ENCODE data around the gene ARHGEF7. TPM values are rescaled to one million over a fixed set of nuclear protein-coding genes. Genes with fewer than 3 reads are reported as not detected.

Gene ARHGEF7
- total RNA-seq, 4 donors from 2014 or later = 42.8 to 125 (median 61.1) TPM

- no peak overlapping the region for H3K4me3 ChIP-seq (ENCODE audit: low read depth, poor library complexity, severe bottlenecking)
- TF ChIP-seq CTCF (IDR thresholded peaks at IDR 0.05) (no peak), POLR2A (IDR thresholded peaks at IDR 0.05) (no peak)
- no peak for DNase-seq (ENCODE audit: low spot score in 2 of 2)
- 94 to 98% methylated on average over 8 of the region's 8 CpGs for WGBS, 2 donors
- intact Hi-C loops (cut with DNase I; ENCODE audit: low total_unique reads) = no loop called here
Observed at GRCh38 chr13:111287201-111287600, 172.1 kb downstream of the ARHGEF7 start.

- TF ChIP-seq POLR2A (IDR thresholded peaks at IDR 0.05) (no peak), CTCF (IDR thresholded peaks at IDR 0.05) (no peak)
- intact Hi-C loops (cut with DNase I; ENCODE audit: low total_unique reads) = no loop called here
- 88 to 94% methylated on average over 7 of the region's 7 CpGs for WGBS, 2 donors
- DNase-seq (ENCODE audit: low spot score in 2 of 2) = no peak
- H3K4me3 ChIP-seq (ENCODE audit: low read depth, poor library complexity, severe bottlenecking) = no peak overlapping the region
Observed at GRCh38 chr13:111288276-111288675, 173.2 kb downstream of the ARHGEF7 start.

- intact Hi-C loops (cut with DNase I; ENCODE audit: low total_unique reads) = no loop called here
- no peak overlapping the region for H3K4me3 ChIP-seq (ENCODE audit: low read depth, poor library complexity, severe bottlenecking)
- TF ChIP-seq POLR2A (IDR thresholded peaks at IDR 0.05) (no peak), CTCF (IDR thresholded peaks at IDR 0.05) (no peak)
- DNase-seq (ENCODE audit: low spot score in 2 of 2) = no peak
- 89 to 91% methylated on average over 11 of the region's 11 CpGs for WGBS, 2 donors
Observed at GRCh38 chr13:111289251-111289650, 174.1 kb downstream of the ARHGEF7 start.

GRCh38 chr13:111291908-111292307, 176.8 kb downstream of the ARHGEF7 start:
- H3K4me3 ChIP-seq (ENCODE audit: low read depth, poor library complexity, severe bottlenecking) = no peak overlapping the region
- intact Hi-C loops (cut with DNase I; ENCODE audit: low total_unique reads) = no loop called here
- WGBS, 2 donors = 93 to 94% methylated on average over 14 of the region's 14 CpGs
- TF ChIP-seq CTCF (IDR thresholded peaks at IDR 0.05) (no peak), POLR2A (IDR thresholded peaks at IDR 0.05) (no peak)
- no peak for DNase-seq (ENCODE audit: low spot score in 2 of 2)

- H3K4me3 ChIP-seq (ENCODE audit: low read depth, poor library complexity, severe bottlenecking) = no peak overlapping the region
- TF ChIP-seq POLR2A (IDR thresholded peaks at IDR 0.05) (no peak), CTCF (IDR thresholded peaks at IDR 0.05) (no peak)
- DNase-seq (ENCODE audit: low spot score in 2 of 2) = no peak
- WGBS, 2 donors = 93 to 96% methylated on average over 13 of the region's 13 CpGs
- intact Hi-C loops (cut with DNase I; ENCODE audit: low total_unique reads) = no loop called here
Observed at GRCh38 chr13:111292710-111293485, 177.8 kb downstream of the ARHGEF7 start.

GRCh38 chr13:111295886-111296285, 180.8 kb downstream of the ARHGEF7 start:
- intact Hi-C loops (cut with DNase I; ENCODE audit: low total_unique reads) = no loop called here
- TF ChIP-seq CTCF (IDR thresholded peaks at IDR 0.05) = no peak
- no peak for TF ChIP-seq POLR2A (IDR thresholded peaks at IDR 0.05)
- H3K4me3 ChIP-seq (ENCODE audit: low read depth, poor library complexity, severe bottlenecking) = no peak overlapping the region
- WGBS, 2 donors = 93% methylated on average over 9 of the region's 9 CpGs
- DNase-seq (ENCODE audit: low spot score in 2 of 2) = no peak

All from lower leg skin (tissue), 4 donors.